Mucosa of gallbladder (tissue), 1 donor: Measurements from ENCODE around the gene CEP83. TPM values are rescaled to one million over a fixed set of nuclear protein-coding genes. Genes with fewer than 3 reads are reported as not detected.
A peak's percentile ranks its signal among the peaks of the same experiment; 100 is the strongest.
"Not testable (repeated sequence)": the region's sequence is repeated elsewhere in the genome, so short reads cannot be mapped to it uniquely, and the experiment has no call there.

Experiments used
- DNase-seq: peaks from one replicate; pipeline ENCODE4 v3.0.0-alpha.2; 2020; ENCODE audit warnings: low spot score
- total RNA-seq: library from RNA; stranded (reverse); gene quantifications from one replicate; pipeline ENCODE4 v1.2.1, GENCODE V29; 2021
- donor health status: DM: no; HTN: no; CAD: no.

Gene CEP83
- total RNA-seq, 1 donor from 2014 or later: 7.0 TPM

GRCh38 chr12:94430304-94430703 is 29.4 kb downstream of the CEP83 start:
- DNase-seq: no peak

- DNase-seq: no peak
Observed at GRCh38 chr12:94429633-94430032, 30.0 kb downstream of the CEP83 start.

GRCh38 chr12:94429191-94429590 is 30.5 kb downstream of the CEP83 start:
- no peak for DNase-seq

GRCh38 chr12:94427501-94428381 is 31.9 kb downstream of the CEP83 start:
- peak; percentile 56 for DNase-seq

GRCh38 chr12:94426049-94426448 is 33.6 kb downstream of the CEP83 start:
- no peak for DNase-seq

GRCh38 chr12:94424830-94425229 is 34.8 kb downstream of the CEP83 start:
- not testable (repeated sequence) for DNase-seq

- no peak for DNase-seq
Observed at GRCh38 chr12:94421868-94422740, 37.6 kb downstream of the CEP83 start.

GRCh38 chr12:94418517-94418916 is 41.1 kb downstream of the CEP83 start:
- DNase-seq: no peak

- no peak for DNase-seq
Observed at GRCh38 chr12:94416613-94417012, 43.1 kb downstream of the CEP83 start.

- DNase-seq: no peak
Observed at GRCh38 chr12:94415066-94415465, 44.6 kb downstream of the CEP83 start.

- DNase-seq: no peak
Observed at GRCh38 chr12:94405413-94406116, 54.1 kb downstream of the CEP83 start.

- no peak for DNase-seq
Observed at GRCh38 chr12:94404854-94405253, 54.8 kb downstream of the CEP83 start.

GRCh38 chr12:94401326-94401725 is 58.3 kb downstream of the CEP83 start:
- DNase-seq: no peak

GRCh38 chr12:94398685-94399084 is 61.0 kb downstream of the CEP83 start:
- not testable (repeated sequence) for DNase-seq

- no peak for DNase-seq
Observed at GRCh38 chr12:94397401-94397800, 62.3 kb downstream of the CEP83 start.

GRCh38 chr12:94396014-94396413 is 63.7 kb downstream of the CEP83 start:
- not testable (repeated sequence) for DNase-seq

- no peak for DNase-seq
Observed at GRCh38 chr12:94390130-94390485, 69.6 kb downstream of the CEP83 start.

GRCh38 chr12:94389482-94390129 is 70.1 kb downstream of the CEP83 start:
- DNase-seq: peak; percentile 56

- no peak for DNase-seq
Observed at GRCh38 chr12:94386422-94386821, 73.2 kb downstream of the CEP83 start.

GRCh38 chr12:94384030-94384429 is 75.6 kb downstream of the CEP83 start:
- no peak for DNase-seq

- no peak for DNase-seq
Observed at GRCh38 chr12:94380507-94380906, 79.2 kb downstream of the CEP83 start.
